GM12873 (cell line): Measurements from ENCODE around the gene GNAT1.

Experiments used
- CTCF ChIP-seq: IDR thresholded peaks from 2 replicates; pipeline ENCODE4 v1.5.1; 2012; ENCODE audit warnings: low read depth, mild to moderate bottlenecking, moderate library complexity, low read length, control low read depth; ENCODE audit not compliant: insufficient read depth; ENCODE audit errors: missing control alignments

Gene GNAT1

GRCh38 chr3:50157827-50158529, 33.4 kb upstream of the GNAT1 start:
- TF ChIP-seq CTCF = no peak

- no peak for TF ChIP-seq CTCF
Observed at GRCh38 chr3:50158530-50159146, 32.8 kb upstream of the GNAT1 start.

- TF ChIP-seq CTCF = no peak
Observed at GRCh38 chr3:50160561-50160983, 30.8 kb upstream of the GNAT1 start.

GRCh38 chr3:50161320-50161719, 30.1 kb upstream of the GNAT1 start:
- no peak for TF ChIP-seq CTCF

- TF ChIP-seq CTCF = no peak
Observed at GRCh38 chr3:50162034-50162883, 29.2 kb upstream of the GNAT1 start.

- no peak for TF ChIP-seq CTCF
Observed at GRCh38 chr3:50163572-50164455, 27.6 kb upstream of the GNAT1 start.
